GM13977 (cell line): ENCODE results near the gene IL1RAPL1.

Experiments
- DNase-seq: peaks from one replicate; pipeline ENCODE4 v3.0.0; 2012; ENCODE audit warnings: low spot score
- in situ Hi-C: fragments of 300-500 bp; cut with MboI; formaldehyde crosslinking; loops from one replicate; pipeline ENCODE4 v1.12.0; 2022; ENCODE audit warnings: low sequenced_read_pairs, low pct_unique_long_range_greater_than_20kb, mixed read lengths, inconsistent platforms; ENCODE audit not compliant: unreplicated experiment
- TF ChIP-seq, protein P1 (sequence below): IDR thresholded peaks from 2 replicates; pipeline ENCODE4 v1.5.1; 2012; ENCODE audit warnings: mild to moderate bottlenecking, control low read depth; ENCODE audit not compliant: insufficient read depth; ENCODE audit errors: extremely low read depth, missing control alignments

IL1RAPL1 gene

DNA sequence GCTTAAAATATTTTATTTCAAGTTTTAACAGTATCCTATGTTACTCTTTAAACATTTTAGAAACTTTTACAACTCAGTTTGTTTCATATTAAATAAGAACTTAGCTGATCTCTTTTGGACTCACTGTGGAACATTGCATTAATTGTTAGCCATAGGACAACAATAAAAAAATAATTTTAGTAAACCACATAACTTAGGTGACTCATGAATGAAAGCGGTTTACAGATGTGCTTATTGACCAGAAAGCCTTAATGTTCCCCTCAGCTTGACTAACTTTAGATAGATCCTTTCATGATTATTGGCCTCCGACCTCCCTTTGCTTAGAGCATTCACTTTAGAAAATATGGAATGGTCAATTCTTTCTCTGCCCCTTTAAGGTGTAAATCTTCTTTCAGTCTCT lies 844.6 kb downstream of the IL1RAPL1 start:
- no peak for DNase-seq
- in situ Hi-C loops: no loop called here
- TF ChIP-seq, protein P1, sequence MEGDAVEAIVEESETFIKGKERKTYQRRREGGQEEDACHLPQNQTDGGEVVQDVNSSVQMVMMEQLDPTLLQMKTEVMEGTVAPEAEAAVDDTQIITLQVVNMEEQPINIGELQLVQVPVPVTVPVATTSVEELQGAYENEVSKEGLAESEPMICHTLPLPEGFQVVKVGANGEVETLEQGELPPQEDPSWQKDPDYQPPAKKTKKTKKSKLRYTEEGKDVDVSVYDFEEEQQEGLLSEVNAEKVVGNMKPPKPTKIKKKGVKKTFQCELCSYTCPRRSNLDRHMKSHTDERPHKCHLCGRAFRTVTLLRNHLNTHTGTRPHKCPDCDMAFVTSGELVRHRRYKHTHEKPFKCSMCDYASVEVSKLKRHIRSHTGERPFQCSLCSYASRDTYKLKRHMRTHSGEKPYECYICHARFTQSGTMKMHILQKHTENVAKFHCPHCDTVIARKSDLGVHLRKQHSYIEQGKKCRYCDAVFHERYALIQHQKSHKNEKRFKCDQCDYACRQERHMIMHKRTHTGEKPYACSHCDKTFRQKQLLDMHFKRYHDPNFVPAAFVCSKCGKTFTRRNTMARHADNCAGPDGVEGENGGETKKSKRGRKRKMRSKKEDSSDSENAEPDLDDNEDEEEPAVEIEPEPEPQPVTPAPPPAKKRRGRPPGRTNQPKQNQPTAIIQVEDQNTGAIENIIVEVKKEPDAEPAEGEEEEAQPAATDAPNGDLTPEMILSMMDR: no peak

DNA sequence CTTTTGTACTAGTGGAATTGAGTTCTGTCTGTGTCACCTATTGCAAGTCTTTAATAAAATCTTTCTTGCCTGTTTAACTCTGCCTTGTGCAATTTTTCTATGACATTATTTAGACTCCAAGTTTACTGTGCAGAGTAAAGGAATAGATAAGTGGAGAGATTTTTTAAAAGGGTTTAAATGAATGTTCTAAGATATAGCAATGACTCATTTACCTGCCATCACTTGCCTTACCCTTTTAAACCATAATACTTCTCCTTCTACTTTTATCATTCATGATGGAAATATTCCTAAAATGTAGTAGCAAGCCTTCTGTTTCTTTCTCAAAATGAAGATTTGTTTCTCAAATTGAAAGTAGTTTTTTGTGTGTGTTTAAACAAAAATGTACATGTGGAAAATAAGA lies 845.3 kb downstream of the IL1RAPL1 start:
- in situ Hi-C loops: no loop called here
- DNase-seq: no peak
- TF ChIP-seq, protein P1: no peak

DNA sequence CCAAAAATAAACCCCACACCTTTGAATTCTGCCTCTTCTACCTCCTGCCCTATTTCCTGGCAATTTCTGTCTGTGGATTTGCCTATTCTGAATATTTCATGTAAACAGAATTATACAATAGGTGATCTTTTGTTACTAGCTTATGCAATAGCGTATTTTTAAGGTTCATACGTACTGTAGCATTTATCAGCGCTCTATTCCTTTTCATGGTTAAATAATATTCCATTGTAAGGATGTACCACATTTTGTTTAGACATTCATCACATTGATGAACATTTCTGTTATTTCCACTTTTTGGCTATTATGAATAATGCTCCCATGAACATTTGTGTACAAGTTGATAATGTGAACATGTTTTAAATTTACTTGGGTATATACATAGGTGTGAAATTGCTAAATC lies 847.7 kb downstream of the IL1RAPL1 start:
- TF ChIP-seq, protein P1: no peak
- in situ Hi-C loops: no loop called here
- DNase-seq: no peak

DNA sequence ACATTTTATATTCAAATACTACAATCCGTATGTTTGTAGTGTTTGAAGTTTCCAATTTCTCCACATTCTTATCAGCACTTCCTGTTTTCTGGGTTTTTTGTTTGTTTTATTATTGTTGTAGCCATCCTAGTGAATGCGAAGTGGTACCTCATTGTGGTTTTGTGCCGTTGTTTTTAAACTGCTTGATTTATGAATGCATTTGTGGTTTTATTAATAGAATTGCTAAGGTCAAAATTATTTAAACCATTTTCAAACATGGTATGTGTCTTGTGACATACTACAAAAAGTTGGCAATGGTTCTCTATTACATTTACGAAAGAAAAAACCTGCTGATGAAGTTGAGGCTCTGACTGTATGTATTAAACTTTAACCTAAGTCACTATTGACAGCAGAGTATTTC lies 848.1 kb downstream of the IL1RAPL1 start:
- in situ Hi-C loops: no loop called here
- TF ChIP-seq, protein P1: no peak
- no peak for DNase-seq

DNA sequence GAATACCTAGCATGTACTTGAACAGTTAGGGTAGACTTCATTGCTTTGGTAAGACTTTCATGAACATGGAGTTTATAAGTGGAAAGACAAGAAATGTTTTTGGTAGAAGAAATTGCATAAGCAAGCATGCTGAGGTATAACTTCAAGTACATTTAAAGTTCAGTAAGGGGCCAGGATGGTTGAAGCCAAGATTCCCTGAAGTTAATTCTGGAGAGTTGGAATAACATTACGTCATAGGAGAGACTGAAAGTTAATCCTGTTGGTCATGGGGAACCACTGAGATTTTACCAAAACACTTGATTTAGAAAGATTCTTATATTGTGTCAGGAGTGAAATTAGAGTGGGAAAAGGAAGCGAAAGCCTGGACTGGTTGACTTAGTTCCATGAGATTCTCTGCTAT lies 860.6 kb downstream of the IL1RAPL1 start:
- TF ChIP-seq, protein P1: no peak
- in situ Hi-C loops: no loop called here
- DNase-seq: no peak

DNA sequence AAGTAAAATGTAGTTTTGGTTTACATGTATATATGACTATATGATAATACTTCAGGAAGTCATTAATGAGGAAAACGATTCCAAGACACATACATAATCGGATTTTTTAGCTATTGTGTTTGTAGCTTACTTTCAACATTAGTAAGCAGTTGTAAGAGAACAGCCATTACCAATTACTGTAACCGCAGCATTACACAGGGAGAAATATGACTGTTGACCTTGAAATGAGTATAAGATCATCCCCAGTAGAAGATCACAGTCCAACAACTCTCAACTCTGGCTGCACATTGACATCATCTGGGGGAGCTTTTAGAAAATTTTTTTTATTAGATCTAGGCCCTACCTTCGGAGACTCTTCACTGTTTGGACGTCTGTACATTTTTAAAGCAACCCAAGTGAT lies 866.1 kb downstream of the IL1RAPL1 start:
- TF ChIP-seq, protein P1: no peak
- in situ Hi-C loops: no loop called here
- no peak for DNase-seq

DNA sequence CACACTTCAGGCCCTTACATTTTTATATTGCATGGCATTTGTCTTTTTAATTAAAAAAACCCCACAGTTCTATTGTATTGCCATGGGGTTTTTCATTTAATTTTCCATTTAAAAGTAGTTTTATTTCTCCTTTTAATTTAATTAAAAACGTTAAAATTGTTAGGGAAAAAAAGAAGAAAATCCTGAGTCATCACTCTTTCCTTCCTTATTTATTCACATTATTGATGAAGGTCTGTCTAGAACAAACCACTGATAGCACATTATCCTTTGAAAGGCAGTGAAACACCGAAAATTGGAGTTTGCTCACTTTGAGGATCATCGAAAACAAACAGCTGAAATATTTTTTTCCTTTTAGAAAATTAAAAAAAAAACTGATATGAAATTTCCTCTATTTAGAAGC lies 868.5 kb downstream of the IL1RAPL1 start:
- no peak for DNase-seq
- TF ChIP-seq, protein P1: no peak
- in situ Hi-C loops: no loop called here
